AG04449 (cell line): Measurements from ENCODE around the gene UROS.

Source experiments
- CTCF ChIA-PET: fragments of 350-600 bp; formaldehyde crosslinking; extraction: SDS; loops from one replicate; lab custom pipeline; 2021; ENCODE audit warnings: antibody characterized with exemption; lab: Yijun Ruan, JAX
- POLR2A ChIA-PET: fragments of 400-600, 350-600 bp; formaldehyde crosslinking; extraction: SDS; loops from one replicate; lab custom pipeline; 2020; ENCODE audit warnings: antibody characterized with exemption, inconsistent platforms; lab: Yijun Ruan, JAX
- DNase-seq: peaks from one replicate; pipeline ENCODE4 v3.0.0-alpha.2; 2010; ENCODE audit warnings: low read depth, low spot score
- H3K4me3 ChIP-seq: 2 replicates; pipeline ENCODE4 v1.5.1; 2011; ENCODE audit warnings: low read depth, mild to moderate bottlenecking, control low read depth, low read length
- CTCF ChIP-seq: IDR thresholded peaks from one replicate; pipeline ENCODE4 v1.5.1; 2011; ENCODE audit warnings: mild to moderate bottlenecking, moderate library complexity, low read length, control low read depth, inconsistent platforms; ENCODE audit not compliant: insufficient read depth; ENCODE audit errors: missing control alignments

Gene UROS

DNA sequence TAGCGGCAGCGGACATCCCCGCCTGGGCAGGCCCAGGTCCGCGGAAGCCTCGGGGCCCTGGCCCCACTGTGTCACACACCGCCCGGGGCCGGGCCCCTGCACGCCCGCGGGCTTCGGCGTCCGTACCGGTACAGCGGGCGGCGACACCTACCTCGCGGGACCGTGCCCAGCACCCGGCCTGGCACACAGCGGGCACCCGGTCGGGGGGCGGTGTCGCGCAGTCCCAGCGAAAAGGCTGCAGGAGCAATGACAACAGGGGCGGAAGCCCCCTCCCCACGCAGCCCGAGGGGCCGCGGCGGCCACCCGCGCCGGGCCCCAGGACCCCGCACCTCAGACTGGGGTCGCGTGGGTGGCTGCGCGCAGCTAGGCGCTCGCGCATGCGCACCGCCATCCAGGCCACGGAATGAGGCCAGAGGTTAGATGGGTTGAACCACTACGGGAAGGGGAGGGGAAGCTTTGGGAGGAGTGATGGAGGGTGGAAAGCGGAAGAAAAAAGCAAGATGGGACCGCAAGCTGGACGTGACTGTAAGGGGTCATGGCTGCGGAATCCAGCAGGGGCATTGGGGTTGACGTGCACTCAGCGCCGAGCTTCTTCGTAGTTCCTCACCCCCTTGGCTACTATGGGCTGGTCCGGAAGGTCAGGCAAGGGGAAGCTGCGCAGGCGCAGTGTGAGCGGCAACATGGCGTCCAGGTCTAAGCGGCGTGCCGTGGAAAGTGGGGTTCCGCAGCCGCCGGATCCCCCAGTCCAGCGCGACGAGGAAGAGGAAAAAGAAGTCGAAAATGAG is at the start of gene UROS, which contains the start of gene BCCIP:
Gene UROS (minus strand): TSS at position 381 of the 785 bp plus-strand sequence. CDS start 6,759 bp downstream, outside the sequence.
Gene BCCIP (plus strand): TSS at position 669 of the 785 bp plus-strand sequence. CDS start 12 bp downstream, at position 681.
- TF ChIP-seq CTCF = no peak
- DNase-seq = peak; percentile 37
- CTCF ChIA-PET = no interaction called here
- POLR2A ChIA-PET = no interaction called here
- H3K4me3 ChIP-seq = peak within 1 kb of the TSS; percentile 97

- no peak for TF ChIP-seq CTCF
- POLR2A ChIA-PET = no interaction called here
- CTCF ChIA-PET = interaction anchor here (0.8 to 5.1 kb wide), 2 partner anchors 10 to 878 kb away, joined by 3 to 62 read pairs; partner anchors contain the start of gene DHX32
These were observed 48.3 kb upstream of the UROS start for GRCh38 chr10:125871338-125871737.

GRCh38 chr10:125868372-125868975 is 45.4 kb upstream of the UROS start:
- CTCF ChIA-PET = interaction anchor here (0.6 to 5.1 kb wide), 18 partner anchors 8 to 1382 kb away, joined by 3 to 62 read pairs (median 4); partner anchors contain the start of gene DHX32
- peak; percentile 69 for TF ChIP-seq CTCF
- DNase-seq = no peak
- POLR2A ChIA-PET = no interaction called here
- H3K4me3 ChIP-seq = no peak overlapping the region

More at GRCh38 chr10:125871338-125871737, 48.3 kb upstream of the UROS start:
- H3K4me3 ChIP-seq = no peak overlapping the region
- DNase-seq = no peak

GRCh38 chr10:125866421-125867029 is 43.5 kb upstream of the UROS start:
- DNase-seq = no peak
- no peak overlapping the region for H3K4me3 ChIP-seq
- no peak for TF ChIP-seq CTCF
- CTCF ChIA-PET = interaction anchor here (0.7 to 5.1 kb wide), 4 partner anchors 11 to 637 kb away, joined by 3 to 62 read pairs (median 6); partner anchors contain the start of genes DHX32 and EDRF1
- POLR2A ChIA-PET = no interaction called here

GRCh38 chr10:125865120-125865519 is 42.1 kb upstream of the UROS start:
- ChIA-PET CTCF (interaction anchor here (1.3 to 2.8 kb wide), 3 partner anchors 10 to 639 kb away, joined by 3 to 10 read pairs (median 3); no protein-coding TSS in a partner anchor), POLR2A (no interaction called here)
- no peak for DNase-seq
- TF ChIP-seq CTCF = no peak
- no peak overlapping the region for H3K4me3 ChIP-seq
